Stimulated activated CD4-positive, alpha-beta T cell treated with anti-CD3 and anti-CD28 coated beads, Interleukin-1b, Interleukin-23, amount 100 ng/mL, for 48 hours (primary cell): ENCODE measurements around the gene KRTAP19-7.

Source experiments
- DNase-seq: peaks from one replicate; pipeline ENCODE4 v3.0.0-alpha.2; 2020

Gene KRTAP19-7

GRCh38 chr21:30561264-30561895 is at the start of gene KRTAP19-7:
Gene KRTAP19-7, minus strand, starts transcription at chr21:30561314. Its CDS starts 25 bp downstream, at chr21:30561289.
- DNase-seq: no peak

GRCh38 chr21:30605968-30606367 is 44.9 kb upstream of the KRTAP19-7 start:
- no peak for DNase-seq

- DNase-seq: no peak
Observed at GRCh38 chr21:30600787-30601186, 39.7 kb upstream of the KRTAP19-7 start, which contains the start of gene KRTAP22-1. Gene KRTAP22-1, plus strand, starts transcription at chr21:30601087.

GRCh38 chr21:30598802-30599201 is 37.7 kb upstream of the KRTAP19-7 start, which contains the start of gene KRTAP6-2:
Gene KRTAP6-2, minus strand, starts transcription at chr21:30598902. Its CDS starts 28 bp downstream, at chr21:30598874.
- no peak for DNase-seq

GRCh38 chr21:30592140-30592539 is 31.0 kb upstream of the KRTAP19-7 start, which contains the start of gene KRTAP6-3:
Gene KRTAP6-3, plus strand, starts transcription at chr21:30592440. Its CDS starts 6 bp downstream, at chr21:30592446.
- no peak for DNase-seq

- no peak for DNase-seq
Observed at GRCh38 chr21:30590297-30590696, 29.2 kb upstream of the KRTAP19-7 start, which contains the start of gene KRTAP22-2. Gene KRTAP22-2, minus strand, starts transcription at chr21:30590397.

GRCh38 chr21:30582870-30583269 is 21.8 kb upstream of the KRTAP19-7 start:
- DNase-seq: no peak

GRCh38 chr21:30580132-30580531 is 19.0 kb upstream of the KRTAP19-7 start:
- DNase-seq: no peak

GRCh38 chr21:30579346-30579745 is 18.2 kb upstream of the KRTAP19-7 start:
- DNase-seq: no peak

GRCh38 chr21:30577766-30578165 is 16.7 kb upstream of the KRTAP19-7 start:
- DNase-seq: no peak

GRCh38 chr21:30567617-30568016 is 6.5 kb upstream of the KRTAP19-7 start:
- DNase-seq: no peak

GRCh38 chr21:30563630-30564029 is 2.5 kb upstream of the KRTAP19-7 start:
- DNase-seq: no peak

- DNase-seq: no peak
Observed at GRCh38 chr21:30563072-30563471, 2.0 kb upstream of the KRTAP19-7 start.

GRCh38 chr21:30561957-30562356 is 843 bp upstream of the KRTAP19-7 start:
- no peak for DNase-seq

- DNase-seq: no peak
Observed at GRCh38 chr21:30555095-30555494, 6.0 kb downstream of the KRTAP19-7 start.

- no peak for DNase-seq
Observed at GRCh38 chr21:30552782-30553181, 8.3 kb downstream of the KRTAP19-7 start.

- DNase-seq: no peak
Observed at GRCh38 chr21:30541764-30542163, 19.4 kb downstream of the KRTAP19-7 start, which contains the start of gene KRTAP19-6. Gene KRTAP19-6, minus strand, starts transcription at chr21:30541864. Its CDS starts 31 bp downstream, at chr21:30541833.

- DNase-seq: no peak
Observed at GRCh38 chr21:30518876-30519275, 42.2 kb downstream of the KRTAP19-7 start.

GRCh38 chr21:30515681-30516080 is 45.4 kb downstream of the KRTAP19-7 start:
- no peak for DNase-seq
